EL (cell line): ENCODE data around the gene FRK.
"Not testable (repeated sequence)": the region's sequence is repeated elsewhere in the genome, so short reads cannot be mapped to it uniquely, and the experiment has no call there.

Source experiments
- DNase-seq: peaks from one replicate; pipeline ENCODE4 v3.0.0-alpha.2; 2016

Gene FRK

DNA sequence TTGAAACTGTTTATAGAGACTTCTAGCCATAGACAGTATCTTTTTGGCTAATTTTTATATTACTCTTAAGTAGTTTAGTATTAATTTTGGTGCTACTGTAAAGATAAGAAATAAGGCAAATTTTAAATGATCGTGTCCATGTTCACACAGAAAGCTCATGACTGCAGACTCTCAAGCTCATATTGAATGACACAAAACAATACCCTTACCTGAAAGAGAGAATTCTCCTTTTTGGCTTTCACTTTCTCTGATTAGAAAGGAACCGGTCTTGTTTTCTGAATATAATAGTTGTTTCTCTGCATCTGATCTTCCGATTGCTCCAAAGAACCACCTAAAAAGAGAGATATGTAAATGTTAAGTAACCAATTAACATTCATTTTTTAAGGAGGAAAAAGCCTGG lies 57.0 kb downstream of the FRK start:
- DNase-seq: no peak

- DNase-seq: no peak
Measured at GRCh38 chr6:116002756-116003155, 57.9 kb downstream of the FRK start.

GRCh38 chr6:115999235-115999634 lies 61.5 kb downstream of the FRK start:
- no peak for DNase-seq

DNA sequence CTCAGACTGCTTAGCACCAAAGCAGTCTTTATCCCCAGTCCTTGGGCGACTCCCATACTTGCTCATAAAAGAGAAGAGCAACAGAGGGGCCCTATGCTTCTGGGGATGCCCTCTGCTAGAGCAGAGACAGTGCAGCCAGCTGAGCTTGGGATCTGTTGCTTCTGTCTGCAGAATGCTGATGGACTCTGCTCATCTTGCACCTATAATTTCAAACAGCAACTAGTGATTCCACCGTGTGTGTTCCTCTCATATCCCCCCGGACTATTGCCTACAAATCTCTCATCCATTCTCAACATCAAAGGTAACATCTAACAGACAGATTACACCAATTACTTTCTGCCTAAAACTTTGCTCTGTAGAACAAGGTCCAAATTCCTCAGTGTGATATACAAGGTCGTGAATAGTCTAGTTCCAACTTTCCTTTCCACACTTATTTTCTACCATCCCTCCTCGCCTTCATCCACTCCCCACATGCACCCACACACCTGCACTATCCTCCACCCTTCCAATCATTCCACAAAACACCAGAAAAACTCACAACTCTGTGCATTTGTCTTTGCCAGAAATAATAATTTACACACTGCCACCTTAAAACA lies 62.6 kb downstream of the FRK start:
- no peak for DNase-seq

DNA sequence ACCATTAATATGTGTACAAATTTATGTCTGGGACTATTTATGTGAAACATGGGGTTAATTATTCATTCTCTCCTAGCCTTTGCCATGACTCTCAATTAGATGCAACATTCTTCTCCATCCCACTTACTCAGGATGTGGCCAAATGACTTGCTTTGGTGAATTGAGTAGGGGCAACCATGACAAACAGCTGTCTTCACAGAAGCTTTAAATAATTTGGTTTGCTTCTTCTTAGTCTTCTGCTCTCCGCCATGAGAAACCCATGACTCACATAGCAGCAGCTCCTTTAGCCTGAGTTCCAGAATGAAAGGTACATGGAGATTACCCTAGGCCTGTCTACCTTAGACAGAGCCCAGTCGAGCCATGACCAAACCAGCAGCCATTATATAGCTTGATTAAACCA lies 74.7 kb downstream of the FRK start:
- DNase-seq: no peak

- DNase-seq: no peak
Measured at GRCh38 chr6:115984809-115985208, 75.9 kb downstream of the FRK start.

- DNase-seq: no peak
Measured at GRCh38 chr6:115983998-115984397, 76.7 kb downstream of the FRK start.

- no peak for DNase-seq
Measured at GRCh38 chr6:115982453-115982852, 78.2 kb downstream of the FRK start.

GRCh38 chr6:115977220-115977619 lies 83.5 kb downstream of the FRK start:
- DNase-seq: no peak

GRCh38 chr6:115976321-115976870 lies 84.3 kb downstream of the FRK start:
- DNase-seq: no peak

DNA sequence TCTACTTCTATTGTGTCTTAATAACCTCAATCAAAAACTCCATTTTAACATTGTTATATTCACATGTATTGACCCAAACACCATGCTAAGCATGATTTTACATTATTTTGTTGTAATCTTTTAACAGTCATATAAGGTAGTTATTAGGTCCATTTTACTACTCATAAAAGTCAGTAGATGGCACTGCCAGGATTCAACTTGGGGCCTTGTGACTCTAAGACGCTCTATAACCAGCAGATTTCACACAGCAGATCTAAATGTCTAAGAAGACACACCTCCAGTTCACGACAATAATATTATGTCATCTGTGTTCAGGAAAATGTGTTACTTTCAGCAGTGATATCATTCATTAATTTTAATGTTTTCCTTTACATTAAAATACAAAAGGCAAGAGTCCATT lies 88.0 kb downstream of the FRK start:
- no peak for DNase-seq

GRCh38 chr6:115971785-115972184 lies 88.9 kb downstream of the FRK start:
- DNase-seq: no peak

- peak; percentile 49 for DNase-seq
Measured at GRCh38 chr6:115969930-115970273, 90.8 kb downstream of the FRK start.

DNA sequence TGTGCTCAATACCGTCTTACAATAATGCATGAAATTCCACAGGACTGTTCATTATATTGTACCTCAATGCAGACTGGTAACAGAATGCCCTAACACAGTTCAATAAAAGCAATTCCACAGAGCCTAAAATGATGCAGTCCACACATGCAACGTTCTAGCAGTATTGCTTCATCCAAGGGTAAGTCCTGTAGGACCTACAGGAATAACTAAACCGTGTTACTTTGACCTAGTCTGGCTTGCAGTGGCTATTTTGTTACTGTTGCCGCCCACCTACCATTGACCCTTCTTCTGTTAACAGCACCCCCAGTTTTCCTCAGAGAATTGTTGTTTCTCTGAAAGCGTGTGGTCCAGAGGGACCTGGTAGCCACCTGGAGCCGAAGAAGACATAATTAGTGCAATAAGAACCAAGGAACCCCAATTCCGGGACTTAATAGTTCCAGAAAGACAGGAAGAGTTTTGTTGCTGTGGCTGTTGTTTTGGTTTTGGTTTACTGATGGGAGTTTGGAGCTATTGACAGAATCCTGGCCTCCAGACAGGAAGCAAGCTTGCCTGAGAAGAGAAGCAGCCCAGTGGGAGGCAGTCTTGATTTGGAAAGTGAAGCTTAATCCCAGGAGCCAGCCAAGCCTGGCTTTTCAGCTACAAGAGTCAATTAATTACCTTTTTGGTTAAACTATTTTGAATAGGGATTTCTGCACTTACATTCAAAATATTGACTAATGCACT lies 91.3 kb downstream of the FRK start:
- DNase-seq: peak; percentile 15

DNA sequence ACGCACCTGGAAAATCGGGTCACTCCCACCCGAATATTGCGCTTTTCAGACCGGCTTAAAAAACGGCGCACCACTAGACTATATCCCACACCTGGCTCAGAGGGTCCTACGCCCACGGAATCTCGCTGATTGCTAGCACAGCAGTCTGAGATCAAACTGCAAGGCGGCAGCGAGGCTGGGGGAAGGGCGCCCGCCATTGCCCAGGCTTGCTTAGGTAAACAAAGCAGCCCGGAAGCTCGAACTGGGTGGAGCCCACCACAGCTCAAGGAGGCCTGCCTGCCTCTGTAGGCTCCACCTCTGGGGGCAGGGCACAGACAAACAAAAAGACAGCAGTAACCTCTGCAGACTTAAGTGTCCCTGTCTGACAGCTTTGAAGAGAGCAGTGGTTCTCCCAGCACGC lies 100.4 kb downstream of the FRK start:
- not testable (repeated sequence) for DNase-seq

DNA sequence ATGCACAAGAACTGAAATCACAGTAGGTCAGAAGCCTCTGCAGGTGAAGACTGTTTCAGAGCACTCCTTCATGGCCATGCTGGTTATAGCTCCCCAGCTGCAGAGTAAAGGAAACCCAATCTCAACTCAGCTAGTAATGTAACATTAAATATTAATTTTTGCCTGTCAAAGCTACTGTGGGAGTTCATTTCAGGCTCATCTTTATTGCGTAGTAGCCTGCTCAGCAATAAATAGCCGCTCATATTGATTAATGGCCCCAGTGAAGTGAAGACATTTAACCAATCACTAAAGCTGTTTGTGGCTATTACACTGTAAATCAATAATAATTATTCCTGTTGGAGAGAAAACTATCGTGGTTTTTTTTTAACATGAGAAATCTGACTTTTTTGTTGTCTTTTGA lies 101.7 kb downstream of the FRK start:
- no peak for DNase-seq

DNA sequence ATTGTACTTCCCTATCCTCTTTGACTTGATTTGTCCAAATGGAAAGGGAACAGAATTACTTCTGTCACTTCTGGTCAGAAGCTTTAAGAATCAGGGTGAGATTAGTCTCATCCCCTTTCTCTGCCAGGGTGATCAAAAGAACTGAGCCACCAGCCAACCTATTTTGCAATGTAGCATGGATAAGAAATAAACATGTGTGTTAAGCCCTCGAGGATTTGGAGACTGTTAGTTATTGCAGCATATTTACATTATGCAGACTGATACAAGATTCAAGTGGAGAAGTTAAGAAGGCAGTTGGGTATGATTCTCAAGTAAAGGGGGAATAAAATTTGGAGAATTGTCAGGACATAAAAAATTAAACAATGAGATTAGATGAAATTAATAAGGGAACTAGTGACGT lies 106.0 kb downstream of the FRK start:
- no peak for DNase-seq

DNA sequence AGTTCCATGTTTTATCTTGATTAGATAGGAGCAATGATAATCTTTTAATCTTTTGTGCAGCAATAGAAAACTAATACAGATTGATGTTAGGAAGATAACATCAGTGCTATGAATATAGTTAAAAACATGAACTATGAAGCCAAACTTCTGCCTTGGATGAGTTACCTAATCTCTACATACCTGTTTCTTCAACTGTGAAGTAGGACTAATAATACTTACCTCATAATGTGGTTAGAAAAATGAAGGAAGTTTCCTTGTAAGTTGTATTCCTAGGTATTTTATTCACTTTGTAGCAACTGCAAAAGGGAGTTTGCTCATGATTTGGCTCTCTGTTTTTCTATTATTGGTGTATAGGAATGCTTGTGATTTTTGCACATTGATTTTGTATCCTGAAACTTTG lies 111.9 kb downstream of the FRK start:
- DNase-seq: no peak

- DNase-seq: no peak
Measured at GRCh38 chr6:115947966-115948541, 112.6 kb downstream of the FRK start.

DNA sequence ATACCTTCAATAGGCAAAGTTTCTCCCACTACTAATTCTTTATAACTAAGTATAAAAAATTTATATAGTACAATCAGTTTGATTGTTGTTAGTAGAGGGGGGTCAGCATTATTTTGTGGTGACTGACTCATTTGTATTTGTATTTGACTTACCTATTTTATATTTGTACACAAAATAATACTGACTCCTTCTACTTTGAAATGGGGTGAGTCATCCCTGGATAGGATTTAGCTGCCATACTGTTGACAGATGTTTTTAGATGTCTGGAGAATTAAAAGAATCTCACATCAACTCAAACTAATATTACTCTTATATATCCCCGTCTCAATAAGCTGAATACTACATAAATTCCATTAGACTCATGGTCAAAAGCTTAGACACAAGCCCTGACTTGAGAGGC lies 114.9 kb downstream of the FRK start:
- DNase-seq: no peak

DNA sequence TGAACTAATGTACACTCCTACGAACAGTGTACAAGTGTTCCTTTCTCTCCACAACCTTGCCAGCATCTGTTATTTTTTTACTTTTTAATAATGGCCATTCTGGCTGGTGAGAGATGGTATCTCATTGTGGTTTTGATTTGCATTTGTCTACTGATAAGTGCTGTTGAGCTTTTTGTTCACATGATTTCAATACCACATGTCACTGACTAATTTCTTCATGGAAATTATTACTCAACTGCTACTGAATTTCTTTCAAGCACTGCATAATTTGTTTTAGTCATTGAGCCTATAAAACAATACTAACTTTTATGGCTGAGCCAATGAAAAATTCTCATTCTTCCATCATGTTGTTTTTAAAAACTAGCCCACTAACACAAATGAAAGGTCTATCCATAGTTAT lies 115.4 kb downstream of the FRK start:
- no peak for DNase-seq

DNA sequence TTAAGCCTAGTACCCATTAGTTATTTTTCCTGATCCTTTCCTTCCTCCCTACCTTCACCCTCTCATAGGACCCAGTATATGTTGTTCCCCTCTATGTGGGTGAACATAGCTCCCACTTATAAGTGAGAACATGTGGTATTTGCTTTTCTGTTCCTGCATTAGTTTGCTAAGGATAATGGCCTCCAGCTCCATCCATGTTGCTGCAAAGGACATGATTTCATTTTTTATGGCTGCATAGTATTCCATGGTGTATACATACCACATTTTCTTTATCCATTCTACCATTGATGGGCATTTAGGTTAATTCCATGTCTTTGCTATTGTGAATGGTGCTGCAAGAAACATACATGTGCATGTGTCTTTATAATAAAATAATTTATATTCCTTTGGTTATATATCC lies 115.9 kb downstream of the FRK start:
- DNase-seq: not testable (repeated sequence)

GRCh38 chr6:115937502-115937901 lies 123.2 kb downstream of the FRK start:
- not testable (repeated sequence) for DNase-seq

- no peak for DNase-seq
Measured at GRCh38 chr6:115935361-115935760, 125.3 kb downstream of the FRK start.
